ENCODE results near the gene ZNF777.
"Not testable (repeated sequence)": the region's sequence is repeated elsewhere in the genome, so short reads cannot be mapped to it uniquely, and the experiment has no call there.

ZNF777 gene

GRCh38 chr7:149404825-149405224, 56.0 kb downstream of the ZNF777 start:
- no peak for DNase-seq

GRCh38 chr7:149404396-149404795, 56.5 kb downstream of the ZNF777 start:
- DNase-seq: no peak

GRCh38 chr7:149398195-149398820, 62.6 kb downstream of the ZNF777 start:
- DNase-seq: no peak

- no peak for DNase-seq
Observed at GRCh38 chr7:149397470-149398043, 63.3 kb downstream of the ZNF777 start.

- not testable (repeated sequence) for DNase-seq
Observed at GRCh38 chr7:149388550-149389335, 72.1 kb downstream of the ZNF777 start.

- not testable (repeated sequence) for DNase-seq
Observed at GRCh38 chr7:149386514-149386913, 74.3 kb downstream of the ZNF777 start.

GRCh38 chr7:149385195-149385950, 75.5 kb downstream of the ZNF777 start:
- no peak for DNase-seq

All from stimulated activated CD4-positive, alpha-beta T cell treated with anti-CD3 and anti-CD28 coated beads, Interleukin-12 subunit alpha, Interleukin-12 subunit beta, amount 100 ng/mL, for 4 hours (primary cell).